Fibroblast of pulmonary artery (primary cell): ENCODE results near the gene TMEM47.
A peak's percentile ranks its signal among the peaks of the same experiment; 100 is the strongest.

Source experiments
- DNase-seq: peaks from one replicate; pipeline ENCODE4 v3.0.0-alpha.2; 2010; ENCODE audit warnings: low read depth
- H3K4me3 ChIP-seq: replicated peaks from 2 replicates; pipeline ENCODE4 v1.5.1; 2011; ENCODE audit warnings: low read depth, mild to moderate bottlenecking, control low read depth, low read length, moderate library complexity
- CTCF ChIP-seq: IDR thresholded peaks from 2 replicates; pipeline ENCODE4 v1.5.1; 2011; ENCODE audit warnings: mild to moderate bottlenecking, control low read depth, low read length, inconsistent platforms; ENCODE audit errors: missing control alignments

Gene TMEM47

GRCh38 chrX:34586936-34587335, 70.1 kb downstream of the TMEM47 start:
- no peak for DNase-seq
- no peak for TF ChIP-seq CTCF

GRCh38 chrX:34586346-34586911, 70.7 kb downstream of the TMEM47 start:
- no peak overlapping the region for H3K4me3 ChIP-seq
- no peak for TF ChIP-seq CTCF
- DNase-seq = no peak

More at GRCh38 chrX:34586936-34587335, 70.1 kb downstream of the TMEM47 start:
- no peak overlapping the region for H3K4me3 ChIP-seq

GRCh38 chrX:34585561-34585960, 71.5 kb downstream of the TMEM47 start:
- no peak overlapping the region for H3K4me3 ChIP-seq
- TF ChIP-seq CTCF = no peak
- DNase-seq = peak; percentile 0

- DNase-seq = no peak
- H3K4me3 ChIP-seq = no peak overlapping the region
- TF ChIP-seq CTCF = no peak
Observed at GRCh38 chrX:34584781-34585180, 72.3 kb downstream of the TMEM47 start.

- H3K4me3 ChIP-seq = no peak overlapping the region
- no peak for TF ChIP-seq CTCF
- no peak for DNase-seq
Observed at GRCh38 chrX:34580069-34580468, 77.0 kb downstream of the TMEM47 start.

GRCh38 chrX:34578237-34578636, 78.8 kb downstream of the TMEM47 start:
- DNase-seq = peak; percentile 62
- H3K4me3 ChIP-seq = no peak overlapping the region
- peak; percentile 30 for TF ChIP-seq CTCF
